ENCODE measurements around the gene DUSP1. TPM values are rescaled to one million over a fixed set of nuclear protein-coding genes. Genes with fewer than 3 reads are reported as not detected.

The DUSP1 gene
- total RNA-seq, 1 experiment from 2014 or later: 275 TPM

DNA sequence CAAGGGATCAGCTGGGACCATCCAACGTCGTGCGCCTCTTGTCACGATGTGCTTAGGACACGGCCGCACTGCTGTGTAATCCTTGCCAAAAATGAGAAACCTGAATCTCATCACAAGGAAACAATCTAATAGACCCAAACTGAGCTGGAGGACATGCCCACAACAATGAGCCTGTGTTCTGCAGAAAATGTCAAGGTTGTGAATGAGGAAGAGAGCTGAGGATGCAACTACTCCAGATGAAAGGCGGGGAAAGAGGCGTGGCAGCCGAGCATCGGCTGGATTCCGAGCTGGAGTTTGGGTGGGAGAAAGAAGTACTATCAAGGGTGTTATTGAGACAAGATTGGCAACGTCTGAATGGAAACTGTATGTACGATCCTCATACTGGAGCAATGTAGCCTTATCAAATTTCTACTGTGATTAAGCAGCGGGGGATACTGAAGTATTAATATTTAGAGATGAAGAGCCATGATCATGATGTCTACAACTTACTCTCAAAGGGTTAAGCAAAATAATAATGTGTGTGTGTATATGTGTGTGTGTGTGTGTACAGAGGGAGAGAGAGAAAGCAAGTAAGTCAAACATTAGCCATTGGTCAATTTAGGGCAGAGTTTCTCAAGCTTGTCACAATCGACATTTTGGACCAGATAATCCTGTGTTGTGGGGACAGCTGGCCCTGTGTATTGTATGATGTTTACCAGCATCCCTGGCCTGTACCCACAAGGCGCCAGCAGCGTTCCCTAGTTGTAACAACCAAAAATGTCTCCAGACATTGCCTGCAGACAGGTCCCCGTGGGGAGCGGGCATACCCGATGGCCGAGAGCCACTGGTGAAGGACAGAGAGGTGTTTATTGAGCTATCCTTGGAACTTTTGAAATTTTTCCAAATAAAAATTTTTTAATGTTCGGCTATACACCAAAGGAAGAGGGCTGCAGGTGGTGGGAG is 46.5 kb downstream of the DUSP1 start:
- no peak for DNase-seq (ENCODE audit: low spot score)

DNA sequence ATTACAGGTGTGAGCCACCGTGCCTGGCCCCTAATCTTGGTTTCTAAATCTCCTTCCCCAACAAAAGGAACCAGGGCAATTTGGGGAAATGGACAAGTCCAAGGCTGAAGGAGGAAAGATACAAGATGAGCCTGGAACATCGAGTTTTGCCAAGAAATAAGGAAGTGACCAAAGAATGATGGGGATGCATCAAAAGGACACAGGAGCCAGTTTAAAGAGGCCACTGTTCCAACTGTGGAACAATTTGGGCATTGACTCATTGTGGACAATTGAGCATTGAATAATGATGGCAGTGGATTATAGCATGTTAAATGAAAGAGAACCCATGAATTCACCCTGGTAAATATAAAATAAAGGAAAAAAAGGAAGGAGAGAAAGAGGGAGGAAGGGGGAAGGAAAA is 47.5 kb downstream of the DUSP1 start:
- no peak for DNase-seq (ENCODE audit: low spot score)

DNA sequence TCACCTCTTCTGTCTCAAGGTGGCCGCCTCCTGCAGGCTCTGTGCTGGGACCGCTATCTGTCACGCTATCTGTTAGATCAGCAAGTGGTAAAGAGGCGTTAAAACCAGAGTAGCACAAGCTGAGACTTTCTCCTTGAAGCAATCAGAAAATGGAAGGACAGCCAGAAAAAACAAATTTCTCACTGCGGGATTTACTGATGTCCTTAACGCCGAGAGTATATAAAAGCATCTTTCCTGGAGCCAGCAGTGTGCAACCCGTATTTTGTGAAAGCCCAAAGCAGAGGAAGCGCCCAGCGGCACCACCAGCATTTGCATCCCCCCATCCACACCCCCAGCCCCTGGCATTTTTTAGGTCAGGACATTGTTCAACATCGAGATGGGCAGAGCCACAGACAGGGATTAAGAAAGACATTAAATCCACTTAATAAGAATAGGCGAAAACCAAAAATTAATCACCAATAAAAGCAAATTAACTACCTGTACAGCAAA is 48.6 kb downstream of the DUSP1 start:
- no peak for DNase-seq (ENCODE audit: low spot score)

DNA sequence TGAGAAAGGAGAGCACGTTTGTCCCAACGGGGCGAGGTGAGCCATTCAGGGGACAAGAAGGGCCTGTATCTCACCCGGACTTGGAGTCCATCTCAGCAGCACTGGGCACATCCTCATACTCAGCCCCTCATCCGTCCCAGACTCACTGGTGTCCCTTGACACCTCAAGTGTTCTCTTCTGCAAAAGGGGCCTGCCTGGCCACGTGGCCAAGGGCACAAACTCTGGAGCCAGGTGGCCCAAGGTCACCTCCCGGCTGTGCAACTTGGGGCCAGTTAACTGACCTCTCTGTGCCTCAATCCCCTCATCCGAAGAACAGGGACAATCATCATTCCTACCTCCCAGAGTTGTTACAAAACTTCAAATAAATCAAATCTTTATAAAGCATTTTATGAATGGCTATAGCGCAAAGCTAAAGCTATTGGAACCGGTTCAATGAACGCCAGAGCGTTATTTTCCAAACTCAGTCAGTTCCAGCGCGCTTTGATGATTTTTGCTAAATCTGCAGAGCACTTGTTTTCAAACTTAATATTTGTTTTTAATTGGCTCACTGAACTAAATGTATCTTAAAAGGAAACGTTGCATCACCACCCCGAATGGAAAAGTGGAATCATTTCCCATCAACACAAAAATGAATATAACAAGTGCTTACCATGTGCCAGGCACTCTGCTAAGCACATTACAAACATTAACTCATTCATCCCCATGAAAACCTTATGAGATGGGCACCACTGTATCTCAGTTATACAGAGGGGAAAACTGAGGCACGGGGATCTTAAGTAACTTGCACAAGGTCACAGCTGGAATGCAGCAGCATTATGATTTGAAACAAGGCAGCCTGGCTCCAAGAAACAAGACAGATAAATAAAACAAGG is 49.3 kb downstream of the DUSP1 start:
- no peak for DNase-seq (ENCODE audit: low spot score)

DNA sequence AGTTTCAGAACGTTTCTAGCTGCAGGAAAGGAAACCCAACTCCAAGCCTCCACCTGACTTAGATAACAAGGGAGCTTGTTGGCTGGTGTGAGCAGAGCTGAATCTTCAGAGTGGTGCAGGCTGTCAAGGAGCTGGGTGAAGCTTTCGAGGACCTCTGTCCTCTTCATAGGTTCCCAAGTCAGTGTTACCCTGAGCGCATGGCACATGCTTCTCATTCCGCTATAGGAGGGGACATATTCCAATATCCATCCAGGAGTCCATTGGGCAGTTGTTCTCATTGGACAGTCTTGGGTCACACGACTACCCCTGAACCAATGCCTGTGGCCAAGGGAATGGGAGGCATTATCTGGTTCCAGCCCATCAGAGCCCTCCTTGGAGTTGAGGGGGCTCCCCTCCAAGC is 50.3 kb downstream of the DUSP1 start:
- no peak for DNase-seq (ENCODE audit: low spot score)

DNA sequence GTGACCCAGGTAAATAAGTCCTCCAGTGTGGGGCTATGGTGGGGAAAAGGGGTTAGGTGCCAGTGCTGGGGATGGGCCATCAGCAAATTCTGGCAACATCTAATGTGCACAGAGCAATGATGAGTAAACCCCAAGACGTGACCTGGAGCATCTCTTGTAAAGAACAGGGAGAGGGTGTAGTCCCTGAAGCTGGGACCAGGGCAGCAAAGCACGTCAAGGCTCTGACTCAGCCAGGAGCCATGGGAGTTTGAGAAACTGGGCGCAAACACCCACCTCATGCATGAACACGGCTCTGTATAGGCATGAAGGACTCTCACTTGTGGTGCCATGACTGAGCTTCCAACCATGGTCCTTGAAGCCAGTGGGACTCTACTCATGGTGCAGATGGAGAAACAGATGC is 51.8 kb downstream of the DUSP1 start:
- DNase-seq (ENCODE audit: low spot score): no peak

DNA sequence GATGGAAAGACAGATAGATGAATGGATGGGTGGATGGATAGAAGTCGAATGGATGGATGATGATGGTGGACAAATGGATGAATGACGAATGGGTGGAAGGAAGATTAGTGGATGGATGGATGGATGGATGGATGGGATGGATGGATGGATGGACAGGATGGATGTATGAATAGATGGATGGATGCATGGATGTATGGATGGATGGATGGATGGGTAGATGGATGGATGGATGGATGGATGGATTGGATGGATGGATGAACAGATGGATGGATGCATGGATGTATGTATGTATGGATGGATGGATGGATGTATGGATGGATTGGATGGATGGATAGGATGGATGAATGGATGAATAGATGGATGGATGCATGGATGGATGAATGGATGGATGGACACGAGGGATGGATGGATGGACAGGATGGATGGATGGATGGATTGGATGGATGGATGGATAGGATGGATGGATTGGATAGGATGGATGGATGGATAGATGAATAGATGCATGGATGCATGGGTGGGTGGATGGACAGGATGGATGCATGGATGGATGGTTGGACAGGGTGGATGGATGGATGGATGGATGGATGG is 52.4 kb downstream of the DUSP1 start:
- no peak for DNase-seq (ENCODE audit: low spot score)

Small RNA genes within 50 kb of the gene (small RNA-seq; reads per million reads assigned to genes)
- gene AC022217.4 (not detected), gene RF00019 (not detected)

Other genes with a start within 250 kb of the DUSP1 start
- gene NEURL1B, start 129.9 kb downstream of the DUSP1 start, total RNA-seq (2014; rRNA removed; shearing (Covaris generic)): 0.26 and 0.79 TPM in 2 replicates
- gene ERGIC1, start 63.1 kb upstream of the DUSP1 start, total RNA-seq (2014; rRNA removed; shearing (Covaris generic)): 132 and 159 TPM in 2 replicates
- 36.6 and 41.9 TPM in 2 replicates for gene RPL26L1, start 188.2 kb upstream of the DUSP1 start, total RNA-seq (2014; rRNA removed; shearing (Covaris generic))
- gene ATP6V0E1, start 212.6 kb upstream of the DUSP1 start, total RNA-seq (2014; rRNA removed; shearing (Covaris generic)): 90.3 and 90.5 TPM in 2 replicates

Measured in HT-29 (cell line).